CD1c-positive myeloid dendritic cell (primary cell): ENCODE data around the gene MTMR11.

ENCODE experiments used
- DNase-seq: peaks from one replicate; pipeline ENCODE4 v3.0.0-alpha.2; 2016; ENCODE audit errors: extremely low spot score

MTMR11 gene

DNA sequence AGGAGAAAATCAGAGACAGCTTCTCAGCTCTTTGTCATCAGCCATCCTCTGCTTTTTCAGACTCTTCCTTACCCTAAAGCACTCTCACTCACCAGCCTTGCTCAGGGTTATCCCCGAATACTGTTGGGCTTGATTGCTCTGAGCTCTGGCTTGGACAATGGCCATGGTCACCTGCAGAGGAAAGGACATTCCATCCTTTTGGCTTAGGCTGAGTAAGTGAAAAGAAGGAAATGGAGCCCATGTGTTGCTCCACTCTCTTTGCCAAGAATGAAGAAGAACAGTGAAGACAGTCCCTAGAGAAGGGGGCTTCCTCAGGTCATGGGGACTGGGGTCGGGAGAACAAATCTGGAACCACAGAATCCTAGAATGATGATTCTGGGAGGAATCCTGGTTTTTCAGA, 2.3 kb downstream of the MTMR11 start:
- DNase-seq, result no peak

DNA sequence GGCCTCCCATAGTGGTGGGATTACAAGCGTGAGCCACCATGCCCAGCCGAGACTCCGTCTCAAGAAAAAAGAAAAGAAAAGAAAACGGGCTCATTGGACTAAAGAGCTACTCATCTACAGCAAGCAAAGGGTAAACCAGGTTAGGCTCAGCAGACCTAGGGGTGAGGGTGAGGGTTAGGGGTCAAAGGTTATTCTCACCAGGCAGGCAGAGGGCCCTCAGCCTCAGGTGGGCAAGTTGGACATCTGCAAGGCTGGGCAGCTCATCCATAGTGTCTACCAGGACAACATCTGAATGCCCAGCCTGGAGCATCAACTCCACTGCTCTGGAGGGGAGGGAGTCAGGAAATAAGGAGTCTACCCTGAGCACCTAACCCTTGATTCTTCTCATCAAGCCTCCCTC, 3.5 kb downstream of the MTMR11 start:
- DNase-seq, result no peak

DNA sequence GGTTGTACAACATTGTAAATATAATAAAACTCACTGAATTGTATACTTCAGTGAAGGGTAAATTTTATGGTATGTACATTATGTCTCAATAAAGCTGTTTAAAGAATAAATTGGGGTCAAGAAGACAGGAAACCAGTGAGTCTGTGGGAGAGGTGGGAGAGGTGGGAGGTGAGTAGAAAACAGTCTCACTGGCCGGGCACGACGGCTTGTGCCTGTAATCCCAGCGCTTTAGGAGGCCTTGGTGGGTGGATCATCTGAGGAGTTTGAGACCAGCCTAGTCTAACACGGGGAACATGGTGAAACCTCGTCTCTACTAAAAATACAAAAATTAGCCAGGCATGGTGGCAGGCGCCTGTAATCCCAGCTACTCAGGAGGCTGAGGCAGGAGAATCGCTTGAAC, 4.2 kb downstream of the MTMR11 start:
- no peak for DNase-seq

DNA sequence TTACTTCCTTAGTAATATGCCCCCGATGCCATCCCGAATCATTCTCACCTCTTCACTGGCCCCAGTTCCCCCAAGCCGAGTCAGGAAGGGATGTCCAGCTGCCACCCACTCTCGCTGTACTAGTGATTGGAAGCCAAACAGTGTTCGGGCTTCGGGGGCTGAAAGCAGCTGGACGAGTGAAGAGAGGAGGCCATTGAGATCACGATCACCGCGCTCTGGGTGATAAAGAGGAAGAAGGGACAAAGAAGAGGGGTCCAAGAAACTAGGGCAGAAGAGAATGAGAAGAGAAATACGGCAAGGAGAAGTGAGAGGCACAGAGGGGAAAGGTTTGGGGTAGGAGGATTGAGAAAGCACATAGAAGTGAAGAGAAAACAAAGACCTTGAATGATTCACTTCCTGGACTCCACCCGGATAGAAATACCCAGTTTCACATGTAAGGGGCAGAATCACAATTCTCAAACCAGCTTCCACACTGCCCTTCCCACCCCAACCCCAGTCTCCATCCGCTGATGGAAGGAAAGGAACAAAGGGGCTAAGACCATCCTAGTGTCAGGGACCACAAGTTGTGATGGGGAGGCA, 5.4 kb downstream of the MTMR11 start:
- DNase-seq, result peak; percentile 41

DNA sequence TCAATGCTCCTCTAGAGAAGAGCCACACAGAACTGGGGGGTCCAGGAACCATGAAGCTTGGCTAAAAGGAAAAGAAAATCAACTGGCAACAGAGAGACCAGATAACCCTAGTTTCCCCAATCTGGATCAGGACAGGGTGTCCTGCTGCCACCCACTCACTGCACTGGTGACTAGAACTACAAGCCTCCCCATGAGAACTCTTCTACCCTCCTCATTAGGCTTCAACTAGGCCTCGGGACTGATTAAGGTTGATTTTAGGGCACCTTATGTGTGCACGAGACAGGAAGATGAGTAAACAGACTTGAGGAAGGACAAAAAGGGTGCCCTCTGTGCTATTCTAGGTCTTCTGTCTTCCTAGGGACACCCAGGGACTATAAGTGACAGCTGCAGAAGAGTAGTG, 6.8 kb downstream of the MTMR11 start:
- peak; percentile 56 for DNase-seq

DNA sequence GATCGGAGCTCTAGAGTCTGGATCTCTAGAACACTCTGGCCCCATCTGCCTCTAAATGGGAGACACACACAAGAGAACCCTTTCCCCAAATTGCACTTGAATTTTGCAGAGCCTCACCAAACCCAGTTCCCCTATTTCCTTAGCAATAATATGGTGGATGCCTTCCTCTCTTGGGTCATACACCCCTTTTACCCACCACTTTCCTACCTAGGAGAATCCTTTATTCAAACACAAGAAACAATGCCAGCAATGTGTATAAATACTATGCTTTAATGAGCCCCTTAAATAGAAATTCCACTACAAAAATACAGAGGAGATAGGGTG, 8.3 kb downstream of the MTMR11 start:
- no peak for DNase-seq

DNA sequence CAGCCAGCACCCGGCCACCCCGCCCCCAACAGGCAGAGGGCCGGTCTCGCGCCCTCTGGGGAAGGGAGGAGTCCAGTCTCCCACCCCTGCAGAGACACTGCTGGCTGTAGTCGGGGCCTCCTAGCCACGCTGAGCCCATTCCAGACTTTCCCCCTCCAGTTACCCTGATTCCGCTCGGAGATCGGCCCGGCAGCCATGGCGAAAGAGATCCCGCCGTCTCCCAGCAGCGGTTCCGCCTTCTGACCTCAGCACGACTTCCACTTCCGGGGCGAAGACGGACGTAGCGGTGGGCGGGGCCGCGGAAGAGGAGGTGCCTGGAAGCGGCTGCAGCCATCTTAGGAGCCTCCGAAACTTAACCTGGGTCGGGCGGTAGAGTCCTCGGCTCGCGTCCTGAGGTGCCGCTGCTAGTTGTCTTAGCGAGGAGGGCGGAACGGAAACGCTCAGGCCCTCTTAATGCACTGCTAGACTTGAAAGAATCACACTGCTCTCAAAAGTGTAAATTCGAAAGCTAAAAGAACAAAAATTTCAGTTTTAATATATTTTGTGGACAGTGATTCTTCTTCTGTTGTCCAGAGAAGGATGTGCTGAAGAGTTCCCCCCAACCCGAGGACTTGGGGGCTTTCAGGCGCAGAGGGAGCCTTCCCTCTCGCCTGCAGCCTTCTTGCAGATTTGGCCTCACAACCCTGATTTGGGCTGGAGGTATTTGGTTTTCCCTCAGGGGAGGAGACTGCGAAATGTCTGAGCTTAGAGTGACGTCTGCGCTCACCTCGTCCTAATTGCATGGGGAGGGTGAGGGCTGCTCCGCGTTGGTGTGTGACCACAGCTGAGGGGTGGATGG, 8.9 kb downstream of the MTMR11 start, which contains the start of gene SF3B4:
Gene SF3B4, minus strand, starts transcription at position 241 of the 838 bp plus-strand sequence. Its CDS starts 44 bp downstream, at position 197.
- peak; percentile 97 for DNase-seq

DNA sequence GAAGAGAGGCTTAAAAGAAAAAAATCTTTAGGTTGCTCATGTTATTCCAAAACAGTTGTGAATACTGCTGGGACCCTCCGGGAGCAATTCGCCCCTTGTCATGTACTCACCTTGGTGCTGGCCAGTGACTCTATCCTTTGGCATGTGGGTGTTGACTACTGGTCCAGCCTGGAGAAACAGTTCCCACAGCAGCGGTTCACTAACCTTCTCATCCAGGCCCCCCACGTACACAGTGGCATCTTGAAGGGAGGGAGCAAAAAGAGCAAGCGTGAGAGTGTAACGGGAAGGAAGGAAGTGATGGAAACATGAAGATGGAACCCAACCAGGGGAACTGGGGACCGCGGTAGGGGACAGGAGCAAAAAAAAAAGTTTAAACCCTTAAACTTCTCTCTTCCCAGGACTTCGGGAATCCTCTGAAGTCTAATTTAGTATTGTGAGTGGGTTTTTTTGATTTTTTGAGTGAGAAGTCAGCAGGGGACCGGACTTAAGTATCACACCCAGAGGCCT, 9.6 kb downstream of the MTMR11 start:
- no peak for DNase-seq

DNA sequence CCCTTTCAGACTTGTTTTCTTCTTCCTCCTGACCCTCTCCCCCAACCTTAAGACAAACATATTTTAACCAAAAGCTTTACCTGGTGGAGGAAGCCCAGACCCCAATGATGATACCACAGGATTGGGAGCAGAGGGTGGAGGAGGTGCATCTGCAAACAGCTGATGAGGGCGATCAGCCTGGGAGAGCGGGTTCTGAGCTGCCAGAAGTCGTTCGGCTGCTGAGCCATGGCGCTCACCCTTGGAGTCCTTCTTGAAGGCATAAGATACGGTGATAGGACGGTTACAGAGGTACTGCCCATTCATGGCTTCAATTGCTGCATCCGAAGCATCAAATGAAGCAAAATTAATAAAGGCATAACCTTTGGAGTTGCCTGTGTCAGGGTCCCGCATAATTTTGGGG, 10.4 kb downstream of the MTMR11 start:
- DNase-seq, result no peak

DNA sequence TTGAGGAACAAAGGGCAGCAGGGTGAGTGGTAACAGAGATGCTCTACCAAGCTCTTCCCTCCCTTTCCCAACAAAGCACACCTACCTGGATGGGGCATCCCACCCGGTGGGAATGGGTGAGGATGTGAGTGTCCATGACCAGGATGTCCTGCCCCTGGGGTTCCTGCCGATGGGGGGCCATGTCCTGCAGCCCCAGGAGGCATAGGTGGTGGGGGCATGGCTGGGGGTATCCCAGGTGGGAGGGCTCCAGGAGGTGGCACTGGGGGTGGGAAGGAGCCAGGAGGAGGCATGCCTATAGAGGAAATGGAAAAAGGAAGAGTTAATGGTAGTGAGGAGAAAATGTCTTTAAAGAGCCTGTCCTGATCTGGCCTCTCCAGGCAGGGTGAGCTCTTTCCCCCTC, 10.9 kb downstream of the MTMR11 start:
- no peak for DNase-seq

DNA sequence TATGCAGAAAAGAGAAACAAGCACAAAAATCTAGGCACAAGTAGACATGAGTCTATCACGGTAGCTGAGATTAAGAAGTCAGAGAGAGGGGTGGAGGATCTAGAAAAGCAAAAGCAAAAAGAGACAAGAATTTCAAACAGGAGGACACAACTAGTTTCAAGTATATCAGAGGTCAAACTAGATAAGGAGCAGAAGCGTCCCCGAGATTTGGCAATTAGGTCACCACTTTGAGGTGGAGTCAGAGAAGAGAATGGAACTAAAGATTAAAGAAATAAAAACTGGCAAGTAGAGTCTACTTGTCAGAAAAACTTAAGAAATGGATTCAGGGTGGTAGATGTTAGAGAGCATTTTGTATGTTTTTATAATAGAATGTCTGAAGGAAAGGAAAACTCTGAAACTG, 11.3 kb downstream of the MTMR11 start:
- DNase-seq, result no peak

DNA sequence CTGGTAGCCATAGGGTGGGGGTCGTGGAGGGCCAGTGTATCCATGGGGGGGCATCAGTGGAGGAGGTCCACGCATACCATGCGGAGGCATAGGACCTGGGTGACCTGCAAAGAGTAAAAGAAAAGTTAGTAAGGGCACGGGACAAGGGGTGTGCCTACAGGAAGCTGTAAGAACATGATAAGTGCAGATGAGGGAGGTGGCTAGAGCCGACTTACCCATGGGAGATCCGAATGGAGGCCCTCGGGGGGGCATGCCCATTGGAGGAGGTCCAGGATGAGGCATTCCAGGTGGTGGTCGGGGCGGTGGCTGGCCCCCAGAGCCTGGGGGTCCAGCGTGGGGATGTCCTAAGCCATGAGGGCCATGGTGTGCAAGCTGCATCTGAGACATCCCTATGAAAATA, 13.1 kb downstream of the MTMR11 start:
- DNase-seq, result no peak

DNA sequence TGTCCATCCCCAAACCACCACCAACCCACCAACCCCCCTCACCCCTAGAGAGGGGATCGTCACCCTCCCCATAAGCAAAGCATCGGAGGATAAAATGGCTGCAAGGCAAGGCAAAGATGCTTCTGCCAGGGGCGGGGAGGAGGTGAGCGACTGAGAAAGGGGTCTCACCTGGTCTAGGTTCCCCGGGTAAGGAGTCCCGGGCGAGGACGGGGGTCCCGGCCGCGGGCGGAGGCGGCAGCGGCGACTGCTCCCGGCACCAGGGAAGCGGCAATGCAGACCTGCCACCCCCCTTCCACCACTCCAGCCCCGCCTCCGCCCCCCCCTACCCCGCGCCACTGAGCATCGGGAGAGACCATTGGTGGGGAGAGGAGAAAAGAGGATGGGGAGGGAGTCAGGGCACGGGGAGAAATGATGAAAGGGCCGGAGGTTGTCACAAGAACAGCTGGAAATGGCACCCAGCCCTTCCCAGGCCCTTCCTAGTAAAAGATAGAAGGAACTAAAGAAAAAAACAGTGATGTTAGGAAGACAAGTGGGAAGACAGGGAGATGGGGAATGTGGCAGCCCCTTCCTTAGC, 19.0 kb downstream of the MTMR11 start, which contains the start of gene SV2A:
Gene SV2A, minus strand, starts transcription at position 274 of the 574 bp plus-strand sequence. CDS start 4,004 bp downstream, outside the sequence.
- DNase-seq, result no peak

DNA sequence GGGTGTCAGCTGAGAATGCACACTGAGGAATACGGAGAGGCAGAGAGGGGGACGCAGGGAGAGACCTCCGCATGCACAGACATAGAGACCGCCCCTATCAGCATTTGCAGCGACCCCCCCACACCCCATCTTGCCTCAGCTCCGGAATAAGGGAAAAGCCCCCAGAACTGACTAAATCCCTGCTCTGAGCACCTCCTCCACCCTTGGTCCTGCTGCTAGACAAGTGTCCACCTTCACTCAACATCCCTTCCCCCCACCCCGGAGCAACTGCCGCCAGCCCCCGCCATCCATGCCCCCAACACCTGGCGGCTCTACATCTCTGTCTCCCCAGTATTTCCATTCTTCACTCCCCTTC, 19.8 kb downstream of the MTMR11 start:
- no peak for DNase-seq

DNA sequence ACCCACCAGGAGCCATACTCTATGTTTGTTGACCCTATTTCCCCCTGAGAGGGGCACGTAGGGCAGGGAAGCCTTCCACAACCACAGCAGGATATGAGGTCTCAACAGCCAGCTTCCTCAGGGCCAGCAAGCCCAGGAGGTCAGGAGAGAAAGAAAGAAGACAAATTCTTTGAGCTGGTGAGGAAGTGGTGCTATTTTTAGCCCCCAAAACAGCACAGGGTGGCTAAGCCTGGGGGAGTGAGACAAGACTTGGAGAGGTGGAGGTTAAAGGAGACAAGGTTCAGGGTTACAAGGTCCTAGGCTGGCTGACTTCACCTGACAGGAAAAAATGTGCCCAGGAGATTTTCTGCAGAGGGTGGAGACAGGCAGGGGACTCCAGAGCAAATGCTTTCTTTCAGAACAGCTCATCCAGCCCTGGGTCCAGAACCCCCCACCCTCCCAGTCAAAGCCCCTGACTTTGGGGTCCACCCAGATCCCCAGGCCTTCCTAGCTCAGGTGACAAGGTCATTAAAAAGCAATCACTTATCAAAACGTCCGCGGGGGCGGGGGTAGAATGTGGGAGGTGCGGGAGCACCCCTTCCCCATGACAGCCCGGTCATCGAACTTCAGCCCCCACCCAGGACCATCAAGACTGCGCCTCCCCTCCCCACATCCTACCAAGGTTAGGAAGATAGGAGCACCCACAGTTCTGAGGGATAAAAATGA, 20.3 kb downstream of the MTMR11 start:
- no peak for DNase-seq

DNA sequence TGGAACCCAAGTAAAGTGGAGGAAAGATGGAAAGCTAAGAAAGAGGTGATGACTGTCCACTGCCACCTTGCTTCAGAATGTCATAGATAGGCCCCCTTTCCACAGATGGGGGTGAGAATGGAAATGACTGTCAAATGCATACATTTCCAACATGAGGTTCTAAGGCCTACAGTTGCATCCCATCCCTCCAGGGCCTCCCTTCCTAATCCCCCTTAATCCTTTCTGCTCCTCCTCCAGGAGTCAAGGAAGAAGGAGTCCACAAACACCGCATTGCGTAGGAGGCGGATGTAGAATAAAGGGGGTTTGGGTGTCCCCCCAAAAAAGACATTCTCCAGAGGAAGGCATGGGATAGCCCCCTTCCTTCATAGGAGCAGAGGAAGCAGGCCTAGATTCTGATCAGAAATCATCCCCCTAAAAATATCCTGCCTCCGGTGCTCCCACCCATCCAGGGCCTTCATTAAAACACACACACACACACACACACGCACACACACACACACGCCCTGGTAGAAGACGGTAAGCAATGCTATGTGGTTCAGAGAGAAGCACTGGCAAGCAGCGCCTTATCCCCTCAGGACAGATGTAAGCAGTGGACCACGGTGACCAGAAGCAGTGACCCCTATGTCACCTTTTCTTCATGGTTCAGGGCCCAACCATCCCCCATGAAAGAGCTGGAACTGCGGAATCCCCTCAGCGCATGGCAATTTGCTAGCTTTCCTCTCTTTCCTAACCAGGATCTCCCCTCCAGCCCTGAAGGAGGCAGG, 21.1 kb downstream of the MTMR11 start:
- DNase-seq, result no peak

DNA sequence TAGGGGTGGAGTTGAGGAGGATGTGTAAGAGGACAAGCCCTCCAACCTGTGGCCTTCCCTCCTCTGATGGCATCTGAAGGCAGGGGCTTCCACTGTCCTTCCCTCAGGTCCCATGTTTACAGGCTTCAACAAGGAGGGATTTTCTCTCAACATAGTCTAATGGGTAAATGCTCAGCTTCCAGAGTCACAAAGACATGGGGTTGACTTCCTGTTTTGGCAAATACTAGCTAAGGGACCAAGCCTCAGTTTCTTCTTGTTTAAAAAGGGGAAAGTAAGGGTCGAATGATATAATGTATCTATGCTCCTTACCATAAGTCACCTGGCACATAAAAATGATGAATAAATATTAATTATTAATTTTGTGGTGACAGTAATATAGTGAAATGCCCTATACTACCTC, 22.1 kb downstream of the MTMR11 start:
- no peak for DNase-seq

DNA sequence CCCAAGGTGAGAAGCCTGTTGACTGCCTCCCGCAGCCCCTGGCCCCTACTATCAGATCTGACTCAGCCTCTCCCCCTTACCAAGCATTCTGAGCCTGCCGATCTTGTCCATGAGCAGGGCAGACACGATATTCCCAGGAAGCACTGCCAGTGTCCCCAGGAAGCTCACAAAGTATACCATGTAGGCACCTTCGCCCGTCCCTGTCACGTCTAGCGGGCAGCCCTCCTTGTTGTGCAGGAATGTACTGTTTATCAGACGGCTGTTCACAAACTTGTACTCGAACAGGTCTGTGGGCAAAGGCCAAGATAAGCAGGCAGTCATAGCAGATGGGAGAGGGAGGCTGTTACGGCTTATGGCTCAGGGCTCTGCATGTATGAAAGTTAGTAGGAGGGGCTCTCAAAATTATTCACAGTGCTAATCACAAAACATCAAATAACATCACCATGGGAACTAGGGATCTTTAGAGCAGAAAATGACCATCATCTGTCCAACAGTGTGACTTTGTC, 30.1 kb downstream of the MTMR11 start:
- DNase-seq, result no peak

DNA sequence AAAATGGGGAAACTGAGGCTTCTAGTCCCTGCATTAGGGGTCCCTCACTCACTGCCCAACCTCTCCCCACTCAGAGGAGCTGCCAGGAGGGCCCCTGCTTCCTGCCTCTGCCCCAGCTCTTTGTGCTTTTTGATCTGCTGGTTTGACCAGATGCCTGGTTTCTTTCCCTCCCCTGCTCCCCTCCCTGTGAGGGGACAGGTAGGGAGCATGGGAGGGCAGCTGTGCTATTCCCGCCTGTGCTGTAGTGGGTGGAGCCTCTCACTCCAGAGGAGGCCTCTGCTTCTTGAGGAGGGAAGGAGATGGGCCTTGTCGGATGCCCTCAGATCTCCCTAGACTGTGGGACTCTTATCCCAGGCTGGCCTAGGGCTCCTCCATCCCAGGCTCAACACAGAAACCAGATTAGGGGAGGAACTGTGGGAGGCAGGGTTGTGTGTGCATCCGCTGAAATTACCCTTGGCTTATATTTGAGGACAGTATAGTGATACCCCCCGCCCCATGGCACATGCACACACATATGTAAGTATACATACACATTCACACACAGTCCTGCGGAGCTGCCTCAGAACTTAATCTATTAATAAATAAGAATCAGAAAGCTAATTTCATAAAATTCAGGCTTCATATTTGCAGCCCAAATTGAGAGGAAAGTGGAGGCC, 32.7 kb downstream of the MTMR11 start:
- DNase-seq, result no peak

DNA sequence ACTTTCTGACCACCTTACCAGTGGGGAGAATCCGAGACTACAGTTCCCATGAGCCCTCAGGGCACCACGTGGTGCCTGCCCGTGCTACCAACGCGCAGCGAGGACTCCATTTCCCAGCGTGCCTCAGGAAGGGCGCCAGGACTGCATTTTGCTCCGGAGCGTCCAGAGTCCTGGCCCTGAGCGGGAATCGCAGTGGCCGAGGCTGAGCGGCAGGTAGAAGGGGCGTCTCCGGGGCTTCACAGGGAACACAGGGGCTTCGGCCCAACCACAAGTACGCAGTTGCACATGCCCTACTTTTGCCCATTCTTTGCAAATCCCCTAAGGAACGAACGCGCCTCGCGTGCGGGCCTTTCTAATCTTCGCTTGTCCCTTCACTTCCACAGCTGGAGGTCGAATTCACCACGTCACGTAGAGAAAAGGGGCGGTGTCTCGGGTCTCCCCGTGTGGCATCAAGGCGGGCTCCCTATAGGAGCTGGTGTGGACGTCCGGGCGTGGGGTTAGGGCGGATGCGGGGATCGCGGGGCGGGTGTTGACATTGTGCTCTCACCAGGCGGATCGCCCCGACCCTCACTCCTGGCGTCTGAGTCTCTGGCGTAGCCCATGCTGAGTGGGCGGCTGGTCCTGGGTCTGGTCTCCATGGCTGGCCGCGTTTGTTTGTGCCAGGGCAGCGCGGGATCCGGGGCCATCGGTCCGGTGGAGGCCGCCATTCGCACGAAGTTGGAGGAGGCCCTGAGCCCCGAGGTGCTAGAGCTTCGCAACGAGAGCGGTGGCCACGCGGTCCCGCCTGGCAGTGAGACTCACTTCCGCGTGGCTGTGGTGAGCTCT, 37.0 kb downstream of the MTMR11 start, which contains the start of gene BOLA1:
Gene BOLA1, plus strand, starts transcription at position 109 of the 825 bp plus-strand sequence. Its CDS starts 492 bp downstream, at position 601.
- peak; percentile 86 for DNase-seq
